Measurements from ENCODE around the gene FEM1A.
"Not testable (repeated sequence)": the region's sequence is repeated elsewhere in the genome, so short reads cannot be mapped to it uniquely, and the experiment has no call there.

Gene FEM1A

DNA sequence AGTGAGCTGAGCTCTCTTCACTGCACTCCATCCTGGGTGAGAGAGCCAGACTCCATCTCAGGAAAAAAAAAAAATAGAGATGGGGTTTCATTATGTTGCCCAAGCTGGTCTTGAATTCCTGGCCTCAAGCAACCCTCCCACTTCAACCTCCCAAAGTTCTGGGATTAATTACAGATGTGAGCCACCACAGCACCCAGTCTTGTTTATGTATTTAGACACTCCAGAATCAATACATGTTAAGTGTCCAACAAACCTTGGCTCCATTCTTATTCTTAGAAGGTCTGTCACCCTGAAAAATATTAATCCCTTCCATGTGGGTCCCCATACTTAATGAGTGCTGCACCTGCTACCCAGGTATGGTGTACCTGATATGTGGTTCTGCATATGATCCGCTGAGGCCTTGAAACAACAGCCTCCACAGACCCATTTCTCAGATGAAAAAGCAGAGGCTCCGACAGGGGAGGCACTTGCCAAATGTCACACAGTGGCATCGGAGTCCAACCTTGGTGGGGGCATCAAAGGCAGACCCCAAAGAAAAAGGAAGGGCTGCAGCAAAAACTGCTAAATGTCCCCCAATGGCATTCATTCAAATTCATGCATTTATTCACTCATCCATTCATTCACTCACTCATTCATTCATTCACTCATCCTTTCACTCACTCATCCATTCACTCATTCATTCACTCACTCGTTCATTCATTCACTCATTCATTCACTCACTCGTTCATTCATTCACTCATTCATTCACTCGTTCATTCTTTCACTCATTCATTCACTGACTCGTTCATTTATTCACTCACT lies 23.3 kb downstream of the FEM1A start:
- DNase-seq (ENCODE audit: low read depth in 2 of 2): no peak

DNA sequence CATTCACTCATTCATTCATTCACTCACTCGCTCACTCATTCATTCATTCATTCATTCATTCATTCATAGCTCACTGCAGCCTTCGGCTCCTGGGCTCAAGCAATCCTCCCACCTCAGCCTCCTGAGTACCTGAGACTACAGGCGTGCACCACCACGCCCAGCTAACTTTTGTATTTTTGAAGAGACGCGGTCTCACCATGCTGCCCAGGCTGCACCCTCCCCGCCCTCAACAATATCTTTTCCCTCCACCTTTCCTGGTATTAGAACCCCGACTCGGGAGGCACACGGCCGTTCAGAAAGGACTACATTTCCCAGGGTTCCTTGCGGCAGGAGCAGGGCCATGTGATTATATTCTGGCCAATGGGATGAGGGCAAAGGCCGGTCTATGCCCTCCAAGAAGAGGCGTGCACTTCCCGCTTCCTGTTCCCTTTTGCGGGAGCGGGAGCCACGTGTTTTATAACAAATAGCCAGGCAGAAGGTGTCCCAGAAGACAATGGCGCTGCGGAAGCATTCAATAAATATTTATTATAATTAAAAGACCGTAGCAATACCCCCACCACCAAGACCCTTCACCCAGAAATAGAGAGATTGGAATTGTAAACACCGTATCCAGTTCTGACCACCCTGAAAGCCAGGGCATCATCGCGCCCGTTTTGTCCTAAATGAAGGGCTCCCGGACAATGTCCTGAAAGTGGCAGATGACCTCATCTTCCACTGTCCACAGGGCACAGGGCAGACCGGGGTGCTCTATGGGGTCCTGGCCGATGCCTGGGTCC lies 24.1 kb downstream of the FEM1A start:
- peak; percentile 59 to 65 for DNase-seq (ENCODE audit: low read depth in 2 of 2)

DNA sequence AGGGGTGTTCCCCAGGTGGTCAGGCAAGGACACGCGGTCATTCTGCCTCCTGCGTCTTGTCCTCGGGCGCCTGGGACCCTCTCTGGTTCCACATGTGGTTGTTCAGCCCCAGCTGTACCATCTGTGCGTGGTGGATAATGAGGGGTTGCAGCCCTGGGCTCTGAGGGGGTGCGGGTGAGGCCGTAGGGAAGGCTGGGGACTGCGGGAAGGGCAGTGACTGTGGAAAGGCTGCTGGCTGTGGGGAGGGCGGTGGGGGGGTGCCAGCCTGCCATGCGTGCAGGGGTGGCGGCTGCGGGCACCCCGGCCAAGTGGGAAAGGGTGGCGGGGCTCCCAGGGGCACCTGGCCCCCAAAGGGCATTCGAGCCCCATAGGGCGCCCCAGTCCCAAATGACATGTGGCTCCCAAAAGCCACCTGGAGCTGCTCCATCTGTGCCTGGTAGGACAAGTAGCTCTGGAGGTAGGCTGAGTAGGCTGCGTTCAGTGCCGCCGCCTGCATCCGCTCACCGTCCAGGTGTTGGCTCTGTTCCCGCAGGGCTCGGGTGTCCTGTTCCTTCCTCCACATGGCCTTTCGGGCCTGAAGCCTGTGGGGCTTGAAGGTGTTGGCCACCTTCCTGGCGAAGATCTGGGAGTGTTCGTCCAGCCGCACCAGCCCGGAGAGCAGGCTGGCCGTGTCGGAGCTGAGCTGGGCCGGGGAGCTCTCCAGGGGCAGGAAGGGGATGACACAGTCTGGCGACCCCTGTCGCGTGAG lies 24.8 kb downstream of the FEM1A start:
- DNase-seq (ENCODE audit: low read depth in 2 of 2): no peak

DNA sequence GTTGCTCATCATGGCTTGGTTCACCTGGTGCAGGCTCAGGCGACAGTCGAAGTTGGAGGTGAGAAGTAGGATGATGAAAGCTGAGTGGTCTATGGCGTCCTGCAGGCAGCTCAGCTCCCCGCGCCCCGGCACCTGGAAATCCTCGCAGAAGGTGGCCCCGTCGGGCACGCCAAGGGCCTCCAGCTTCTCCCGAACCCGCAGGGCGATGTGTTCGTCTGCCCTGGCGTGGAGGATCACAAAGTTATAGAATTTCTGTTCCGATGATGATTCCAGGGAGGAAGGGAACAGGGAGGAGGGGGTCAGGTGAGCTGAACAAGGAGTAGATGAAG lies 25.4 kb downstream of the FEM1A start:
- DNase-seq (ENCODE audit: low read depth in 2 of 2): no peak

DNA sequence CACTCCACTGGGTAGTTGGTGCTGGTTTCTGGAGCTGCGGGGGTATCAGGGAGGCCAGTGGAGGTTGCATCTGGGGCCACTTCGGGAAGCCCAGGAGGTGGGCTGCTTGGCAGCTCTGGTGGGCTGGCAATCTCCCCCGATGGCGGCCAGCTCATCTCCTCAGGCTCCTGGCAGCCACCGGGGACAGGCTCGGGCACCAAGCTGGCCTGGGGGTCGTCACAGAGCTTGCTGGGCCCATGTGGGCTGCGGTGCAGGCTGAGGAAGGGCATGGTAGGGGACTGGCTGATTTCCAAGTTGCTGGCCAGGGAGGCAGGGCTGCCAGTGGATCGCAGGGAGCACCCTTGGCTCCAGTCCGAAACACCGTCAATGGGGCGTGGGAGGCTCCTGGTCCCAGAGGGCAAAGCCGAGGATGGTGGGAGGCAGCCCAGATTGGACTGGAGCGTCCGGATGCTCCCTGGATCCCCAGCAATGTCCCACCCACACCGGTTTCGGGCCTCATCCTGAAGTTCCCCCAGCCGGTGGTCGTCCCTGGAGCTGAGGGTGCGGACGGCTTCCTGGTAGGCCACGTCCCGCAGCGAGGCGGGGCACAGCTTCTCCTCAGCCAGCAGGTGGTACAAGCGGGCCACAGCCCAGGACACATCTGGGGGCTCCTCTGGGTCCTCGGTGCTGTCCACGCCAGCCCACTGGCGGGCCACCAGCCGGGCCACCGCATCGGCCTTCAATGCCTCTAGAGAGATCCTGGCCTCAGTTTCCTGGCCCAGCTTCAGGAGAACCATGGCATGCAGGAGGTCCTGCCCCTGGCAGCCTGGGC lies 26.1 kb downstream of the FEM1A start:
- no peak for DNase-seq (ENCODE audit: low read depth in 2 of 2)

DNA sequence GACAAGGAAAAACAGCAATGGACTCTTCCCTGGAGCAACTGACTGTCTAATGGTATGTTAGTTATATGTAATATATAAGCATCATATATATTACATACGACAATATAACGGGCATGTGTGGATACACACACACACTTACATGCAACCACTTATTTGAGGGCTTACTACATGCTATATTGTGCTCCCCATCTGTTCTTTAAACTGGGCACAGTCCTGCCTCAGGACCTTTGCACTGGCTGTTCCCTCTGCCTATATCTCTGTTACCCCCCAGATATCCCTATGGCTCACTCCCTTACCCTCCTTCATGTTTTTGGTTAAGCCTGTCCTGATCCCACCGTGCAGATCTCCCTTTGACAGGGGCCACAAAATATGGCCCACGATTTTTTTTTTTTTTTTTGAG lies 29.7 kb downstream of the FEM1A start:
- DNase-seq (ENCODE audit: low read depth in 2 of 2): no peak

DNA sequence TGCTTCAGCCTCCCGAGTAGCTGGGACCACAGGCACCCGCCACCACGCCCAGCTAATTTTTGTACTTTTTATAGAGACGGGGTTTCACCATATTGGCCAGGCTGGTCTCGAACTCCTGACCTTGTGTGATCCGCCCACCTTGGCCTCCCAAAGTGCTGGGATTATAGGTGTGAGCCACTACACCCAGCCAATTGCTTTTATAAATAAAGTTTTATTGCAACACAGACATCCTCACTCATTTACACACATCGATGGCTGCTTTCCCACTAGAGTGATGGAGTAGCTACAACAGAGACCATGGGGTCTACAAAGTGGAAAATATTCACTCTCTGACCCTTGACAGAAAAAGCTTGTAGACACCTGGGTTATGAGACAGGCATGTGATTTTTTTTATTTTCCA lies 30.8 kb downstream of the FEM1A start:
- not testable (repeated sequence) for DNase-seq (ENCODE audit: low read depth in 2 of 2)

DNA sequence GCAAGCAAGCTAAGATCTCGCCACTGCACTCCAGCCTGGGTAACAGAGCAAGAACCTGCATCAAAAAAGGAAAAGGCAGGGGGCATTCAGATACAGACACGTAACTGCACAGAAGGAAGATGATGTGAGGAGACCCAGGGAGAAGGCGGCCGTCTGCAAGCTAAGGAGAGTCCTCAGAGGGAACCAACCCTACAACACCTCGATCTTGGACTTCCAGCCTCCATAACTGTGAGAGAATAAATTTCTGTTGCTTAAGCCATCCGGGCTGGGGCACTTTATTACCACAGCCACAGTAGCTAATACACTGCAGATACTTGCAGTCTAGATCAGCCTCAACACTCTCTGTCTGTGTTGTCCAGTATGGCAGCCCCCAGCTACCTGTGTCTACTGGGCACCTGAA lies 32.0 kb downstream of the FEM1A start:
- no peak for DNase-seq (ENCODE audit: low read depth in 2 of 2)

DNA sequence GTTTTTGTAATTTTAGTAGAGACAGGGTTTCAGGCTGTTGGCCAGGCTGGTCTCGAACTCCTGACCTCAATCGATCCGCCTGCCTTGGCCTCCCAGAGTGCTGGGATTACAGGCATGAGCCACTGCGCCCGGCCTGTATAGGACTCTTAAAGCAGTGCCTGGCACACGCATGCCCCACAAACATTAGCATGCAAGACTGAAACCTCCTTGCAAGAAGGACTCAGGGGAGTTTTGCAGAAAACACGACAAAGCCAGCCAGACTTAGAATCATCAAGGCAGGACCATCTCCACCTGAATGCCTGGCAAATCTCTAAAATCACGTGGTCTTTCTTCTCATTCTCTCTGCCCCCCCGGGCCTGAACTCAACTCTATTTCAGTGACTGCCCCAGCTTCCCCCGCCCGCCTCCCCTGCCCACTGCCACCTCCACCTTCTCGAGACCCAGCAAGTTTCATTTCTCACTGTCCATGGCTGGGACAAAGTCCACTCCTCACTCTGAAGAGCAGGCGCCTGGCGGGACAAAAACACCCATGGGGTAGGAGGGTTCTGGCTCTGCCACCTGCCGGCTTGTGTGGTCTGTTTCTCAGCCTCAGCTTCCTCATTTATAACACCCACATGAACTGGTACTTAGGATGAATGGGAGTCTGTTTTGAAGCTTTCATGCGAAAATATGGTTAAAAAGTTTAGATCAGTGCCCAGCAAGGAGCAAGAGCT lies 37.6 kb downstream of the FEM1A start:
- DNase-seq (ENCODE audit: low read depth in 2 of 2): no peak

DNA sequence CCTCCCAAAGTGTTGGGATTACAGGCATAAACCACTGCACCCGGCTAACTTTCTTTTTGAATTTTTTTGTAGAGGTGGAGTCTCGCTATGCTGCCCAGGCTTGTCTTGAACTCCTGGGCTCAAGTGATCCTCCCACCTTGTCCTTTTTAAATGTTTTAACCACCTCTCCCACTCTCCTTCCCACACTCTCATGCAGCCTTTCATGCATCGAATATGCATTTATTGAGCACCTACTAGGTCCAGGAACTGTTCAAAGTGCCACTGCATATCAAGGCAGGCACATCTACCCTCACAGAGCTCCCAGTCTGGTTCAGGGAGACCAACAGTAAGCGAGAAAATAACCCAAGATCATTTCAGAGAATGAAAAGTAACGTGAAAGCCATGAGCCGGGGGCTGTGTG lies 38.8 kb downstream of the FEM1A start:
- DNase-seq (ENCODE audit: low read depth in 2 of 2): no peak

DNA sequence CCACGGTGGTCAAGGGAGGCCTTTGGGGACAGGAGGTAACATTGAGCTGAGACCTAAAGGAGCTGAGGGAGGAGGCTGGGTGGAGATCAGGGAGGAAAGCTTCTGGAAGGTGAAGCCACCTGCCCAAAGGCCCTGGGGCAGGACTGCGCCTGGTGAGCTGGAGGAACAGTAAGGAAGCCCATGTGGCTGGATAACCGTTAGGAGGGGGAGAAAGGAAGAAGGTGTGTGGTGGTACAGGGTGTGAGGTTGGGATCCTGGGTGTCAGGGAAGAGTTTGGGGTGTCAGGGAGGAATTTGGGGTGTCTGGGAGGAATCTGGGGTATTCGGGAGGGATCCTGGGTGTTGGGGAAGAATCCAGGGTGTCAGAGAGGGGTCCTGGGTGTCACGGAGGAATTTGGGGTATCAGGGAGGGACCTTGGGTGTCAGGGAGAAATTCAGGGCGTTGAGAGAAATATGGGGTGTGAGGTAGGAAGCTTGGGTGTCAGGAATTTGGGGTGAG lies 39.3 kb downstream of the FEM1A start:
- no peak for DNase-seq (ENCODE audit: low read depth in 2 of 2)

DNA sequence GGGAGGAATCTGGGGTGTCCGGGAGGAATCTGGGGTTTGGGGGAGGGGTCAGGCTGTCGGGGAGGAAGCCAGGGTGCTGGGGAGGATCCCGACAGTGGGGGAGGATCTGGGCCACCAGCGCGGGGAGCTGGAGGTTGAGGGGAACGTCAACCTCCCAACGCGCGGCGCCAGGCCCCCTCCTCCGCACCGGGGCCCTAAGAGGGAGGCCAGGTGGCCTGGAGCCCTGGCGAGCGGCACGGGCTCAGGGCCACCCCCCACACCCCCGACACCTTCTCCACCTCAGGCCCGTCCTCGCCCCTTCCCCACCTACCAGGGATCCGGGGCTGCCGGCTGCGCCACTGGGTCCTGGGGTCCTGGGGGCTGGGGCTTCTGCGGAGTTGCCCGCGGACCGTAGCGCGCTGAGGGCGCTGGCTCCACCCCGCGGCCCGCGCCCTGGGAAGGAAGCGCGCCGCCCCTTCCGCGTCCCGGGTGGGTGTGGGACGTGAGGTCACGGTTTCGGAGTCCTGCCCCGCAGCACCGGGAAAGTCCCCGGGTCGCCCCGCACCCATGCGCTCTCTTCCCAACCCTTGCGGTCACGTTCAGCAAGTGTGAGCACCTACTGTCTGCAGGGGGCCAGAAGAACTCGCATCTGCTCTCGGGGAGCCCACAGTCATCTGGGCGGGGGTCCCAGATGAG lies 39.9 kb downstream of the FEM1A start, which contains the start of gene TICAM1:
Gene TICAM1 (minus strand): TSS at position 409 of the 675 bp plus-strand sequence. CDS start 13,335 bp downstream, outside the sequence.
- peak; percentile 77 to 80 for DNase-seq (ENCODE audit: low read depth in 2 of 2)

DNA sequence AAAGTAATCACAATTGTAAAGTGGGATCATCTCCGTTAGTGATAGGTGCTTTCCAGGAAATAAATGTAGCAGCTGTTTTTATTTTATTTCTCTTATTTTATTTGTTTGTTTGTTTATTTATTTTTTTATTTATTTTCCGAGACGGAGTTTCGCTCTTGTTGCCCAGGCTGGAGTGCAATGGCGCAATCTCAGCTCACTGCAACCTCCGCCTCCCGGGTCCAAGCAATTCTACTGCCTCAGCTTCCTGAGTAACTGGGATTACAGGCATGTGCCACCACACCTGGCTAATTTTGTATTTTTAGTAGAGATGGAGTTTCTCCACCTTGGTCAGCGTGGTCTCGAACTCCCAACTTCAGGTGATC lies 40.4 kb downstream of the FEM1A start:
- not testable (repeated sequence) for DNase-seq (ENCODE audit: low read depth in 2 of 2)

DNA sequence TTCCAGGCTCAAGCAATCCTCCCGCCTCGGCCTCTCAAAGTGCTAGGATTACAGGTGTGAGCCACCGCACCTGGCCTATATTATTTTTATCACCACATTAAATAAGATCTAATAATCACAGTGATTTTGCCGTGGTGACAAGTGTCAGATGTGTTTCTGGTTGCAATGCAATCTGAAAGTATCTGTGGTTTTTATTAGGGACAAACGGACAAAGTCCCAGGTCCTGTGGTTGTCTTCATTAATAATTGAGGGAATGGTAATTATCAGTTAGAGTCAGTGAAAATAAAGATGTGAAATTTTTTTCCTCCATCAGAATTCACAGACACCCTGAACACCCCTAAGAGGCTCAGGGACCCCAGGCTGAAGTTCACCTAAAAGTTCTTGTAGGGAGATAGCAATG lies 41.2 kb downstream of the FEM1A start:
- no peak for DNase-seq (ENCODE audit: low read depth in 2 of 2)

DNA sequence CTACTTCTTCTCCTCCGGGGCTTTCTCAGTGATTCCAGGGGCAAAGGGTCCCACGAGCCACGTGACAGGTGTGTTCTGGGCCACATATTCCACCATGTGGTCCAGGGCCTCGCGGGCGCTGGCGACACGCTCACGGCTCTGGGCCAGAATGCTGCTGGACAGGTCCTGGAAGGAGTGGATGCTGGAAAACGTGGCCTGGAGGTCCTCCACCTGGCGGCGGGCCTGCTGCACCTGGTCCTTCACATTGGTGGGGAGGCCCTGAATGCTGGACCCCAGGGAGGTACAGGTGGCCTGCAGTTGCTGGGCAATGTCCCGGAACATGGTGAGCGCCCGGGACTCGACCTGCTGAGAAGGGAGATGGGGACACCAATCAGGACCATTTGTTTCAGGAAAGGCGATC lies 47.7 kb downstream of the FEM1A start:
- DNase-seq (ENCODE audit: low read depth in 2 of 2): no peak

DNA sequence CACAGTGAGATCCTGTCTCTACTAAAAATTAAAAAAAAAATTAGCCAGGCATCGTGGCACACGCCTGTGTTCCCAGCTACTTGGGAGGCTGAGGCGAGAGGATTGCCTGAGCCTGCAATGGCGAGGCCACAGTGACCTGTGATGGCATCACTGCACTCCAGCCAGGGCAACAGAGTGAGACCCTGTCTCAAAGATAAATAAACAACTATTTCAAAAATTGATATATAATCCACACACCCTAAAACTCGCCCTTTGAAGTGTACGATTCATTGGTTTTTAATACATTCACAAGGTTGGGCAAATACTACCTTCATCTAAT lies 52.1 kb downstream of the FEM1A start:
- no peak for DNase-seq (ENCODE audit: low read depth in 2 of 2)

DNA sequence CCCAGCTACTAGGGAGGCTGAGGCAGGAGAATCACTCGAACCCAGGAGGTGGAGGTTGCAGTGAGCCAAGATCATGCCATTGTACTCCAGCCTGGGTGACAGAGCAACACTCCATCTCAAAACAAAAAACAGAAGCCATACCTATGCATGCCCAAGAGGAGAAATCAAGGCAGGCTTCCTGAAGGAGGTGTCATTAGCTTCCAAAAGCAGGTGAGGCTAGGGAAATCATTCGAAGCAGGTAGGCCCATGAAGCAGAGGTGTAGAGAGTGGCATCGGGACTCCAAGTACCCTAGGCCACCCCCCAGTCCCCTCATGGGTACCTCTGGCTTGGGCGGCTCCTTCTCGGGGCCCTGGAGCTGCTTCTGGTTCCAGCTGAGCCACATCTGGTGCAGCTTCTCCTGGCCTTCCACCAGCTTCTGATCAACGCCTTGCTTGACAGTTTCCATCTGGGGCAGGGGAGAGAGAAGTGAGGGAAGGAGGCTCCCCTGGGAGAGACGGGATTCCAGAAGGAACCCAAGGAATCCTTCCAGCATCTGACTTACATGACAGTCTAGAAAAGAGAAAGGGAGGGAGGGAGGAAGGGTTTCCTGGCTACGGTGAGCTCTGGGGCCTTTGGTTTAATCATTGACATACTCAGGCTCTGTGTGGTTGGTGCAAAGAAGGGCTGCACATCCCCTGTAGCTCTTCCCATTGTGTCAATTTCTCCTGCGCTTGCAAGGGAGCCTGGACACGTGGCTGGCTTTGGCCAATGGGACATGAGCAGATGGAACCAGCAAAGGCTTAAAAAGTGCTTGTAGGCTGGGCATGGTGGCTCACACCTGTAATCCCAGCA lies 53.0 kb downstream of the FEM1A start:
- no peak for DNase-seq (ENCODE audit: low read depth in 2 of 2)

DNA sequence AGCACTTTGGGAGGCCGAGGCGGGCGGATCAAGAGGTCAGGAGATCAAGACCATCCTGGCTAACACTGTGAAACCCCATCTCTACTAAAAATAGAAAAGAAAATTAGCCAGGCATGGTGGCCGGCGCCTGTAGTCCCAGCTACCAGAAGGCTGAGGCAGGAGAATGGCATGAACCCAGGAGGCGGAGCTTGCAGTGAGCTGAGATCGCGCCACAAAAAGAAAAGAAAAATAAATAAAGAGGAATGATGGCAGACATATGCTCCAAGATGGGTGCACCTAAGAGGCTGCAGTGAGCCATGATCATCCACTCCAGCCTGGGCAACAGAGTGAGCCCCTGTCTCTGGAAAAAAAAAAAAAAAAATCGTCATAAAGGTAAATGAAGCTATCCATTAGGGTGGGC lies 54.4 kb downstream of the FEM1A start:
- not testable (repeated sequence) for DNase-seq (ENCODE audit: low read depth in 2 of 2)

DNA sequence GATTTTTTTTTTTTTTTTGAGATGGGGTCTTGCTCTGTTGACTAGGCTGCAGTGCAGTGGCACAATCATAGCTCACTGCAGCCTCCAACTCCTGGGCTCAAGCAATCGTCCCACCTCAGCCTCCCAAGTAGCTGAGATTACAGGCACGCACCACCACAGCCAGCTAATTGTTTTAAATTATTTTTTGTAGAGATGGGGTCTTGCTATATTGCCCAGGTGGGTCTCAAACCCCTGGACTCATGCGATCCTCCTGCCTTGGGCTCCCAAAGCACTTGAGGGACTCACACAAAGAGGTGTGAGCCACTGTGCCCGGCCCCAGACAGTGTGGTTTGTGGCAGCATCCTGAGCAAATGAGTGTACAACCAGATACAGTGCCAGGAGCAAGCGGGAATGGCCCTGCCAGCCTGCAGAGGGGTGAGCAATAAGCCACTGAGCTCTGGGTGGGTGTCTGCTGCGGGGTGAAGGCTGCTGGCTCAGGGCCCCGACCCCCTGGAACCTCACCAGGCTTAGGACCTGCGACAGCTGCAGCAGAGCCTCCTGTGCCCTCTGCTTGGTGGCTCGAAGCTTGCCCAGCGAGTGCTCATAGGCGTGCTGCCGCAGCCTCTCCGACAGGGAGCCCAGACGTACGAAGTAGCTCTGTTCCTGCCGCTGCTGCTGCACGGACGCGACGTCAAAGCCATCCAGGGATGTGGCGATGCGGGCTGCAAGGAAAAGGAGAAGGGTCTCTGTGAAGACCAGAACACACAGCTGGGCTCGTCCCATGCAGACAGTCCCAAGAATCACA lies 55.8 kb downstream of the FEM1A start:
- no peak for DNase-seq (ENCODE audit: low read depth in 2 of 2)

Data from stimulated activated CD4-positive, alpha-beta T cell treated with anti-CD3 and anti-CD28 coated beads, Interleukin-1b, Interleukin-23, amount 100 ng/mL, for 4 hours (primary cell).